Ovary (tissue), 9 donors: ENCODE data around the gene RYR2. TPM values are rescaled to one million over a fixed set of nuclear protein-coding genes. Genes with fewer than 3 reads are reported as not detected.

Experiments used
- DNase-seq, 5 donors: peaks; one replicate each; pipeline ENCODE4 v3.0.0-alpha.2; 2019 to 2020
- H3K27ac ChIP-seq, 2 donors: fragments of 200-600 bp; one replicate each; pipeline versions ENCODE4 v1.5.1 to v1.8.0; 2019 to 2022
- H3K27me3 ChIP-seq: fragments of 200-600 bp; one replicate; pipeline ENCODE4 v1.8.0; 2022
- H3K36me3 ChIP-seq: fragments of 200-600 bp; sonication (generic); one replicate; pipeline ENCODE4 v1.5.1; 2019
- H3K4me1 ChIP-seq: one replicate; pipeline ENCODE4 v1.8.1; 2013; ENCODE audit warnings: mild to moderate bottlenecking, moderate library complexity; ENCODE audit not compliant: insufficient read depth
- H3K4me3 ChIP-seq: fragments of 200-600 bp; sonication (generic); one replicate; pipeline ENCODE4 v1.5.1; 2017
- H3K9me3 ChIP-seq, 2 donors: fragments of 200-600 bp in 1 of 2; sonication (generic) in 1 of 2; one replicate each; pipeline versions ENCODE4 v1.5.1 to v1.8.1; 2013 to 2019; ENCODE audit warnings: mild to moderate bottlenecking in 1 of 2, moderate library complexity in 1 of 2
- CTCF ChIP-seq, 3 donors: fragments of 450-650 bp in 2 of 3; fragments of 200-600 bp in 1 of 3; IDR thresholded peaks; one replicate each; pipeline versions ENCODE4 v1.5.1 to v1.8.0; 2016 to 2022; ENCODE audit warnings: antibody characterized with exemption in 3 of 3, mild to moderate bottlenecking in 1 of 3
- EP300 ChIP-seq: sonication (generic); formaldehyde crosslinking; IDR thresholded peaks from one replicate; pipeline ENCODE4 v1.6.1; 2017; ENCODE audit warnings: antibody characterized with exemption
- POLR2A ChIP-seq: fragments of 450-650 bp; IDR thresholded peaks from one replicate; pipeline ENCODE4 v1.6.1; 2017; ENCODE audit warnings: antibody characterized with exemption, mild to moderate bottlenecking, moderate library complexity
- WGBS, 3 donors: extraction: QIAGEN DNeasy Blood & Tissue Kit in 1 of 3; methylation state at CpG; one replicate each; pipeline versions ENCODE4 v1.1.5 to v1.1.7; 2013 to 2017; 5-methylcytosine and 5-hydroxymethylcytosine counted together
- intact Hi-C, 4 donors: fragments of 100-400 bp; cut with DNase I; formaldehyde crosslinking; loops; one replicate each; pipeline versions ENCODE4 v1.11.0 to v1.15.1; 2022 to 2023
- polyA plus RNA-seq, 2 donors: library from polyadenylated mRNA; stranded (reverse); fragments of 200-250 nt in 1 of 2; fragments of 350-450 nt in 1 of 2; fragmentation: Illumina TruSeq in 1 of 2; extraction: RNeasy Lipid Tissue Mini Kit (QIAGEN cat#74804) in 1 of 2; gene quantifications; one replicate each; pipeline ENCODE4 v1.2.3, GENCODE V29; 2013 to 2014
- total RNA-seq, 7 donors: library from RNA; depleted of rRNA in 2 of 7; stranded (reverse); fragments of >200 nt in 2 of 7; fragmentation: NEBNext Ultra II Directional in 3 of 7; extraction: Animal tissue kit (Norgen Biotek cat#: 25700) in 3 of 7; gene quantifications; one replicate each; pipeline versions ENCODE4 v1.1.0 to v1.2.4, GENCODE V29; 2016 to 2023
- donor health status: DM: no; HTN: no; CAD: no; lungs with moderate emphysema.
- donor health status: DM: no; HTN: no; CAD: no.
- donor health status: Bipolar disorder and iron deficiency.
- donor health status: DM: yes; HTN: yes; CAD: no.
- donor health status: DM: no; HTN: no; CAD: no.
- donor health status: DM: yes; HTN: yes; CAD: no.

The RYR2 gene
- total and polyA plus RNA-seq, 9 donors: 3.0 to 13.8 (median 5.4) TPM

GRCh38 chr1:237309595-237310118, 267.7 kb downstream of the RYR2 start:
- TF ChIP-seq CTCF (IDR thresholded peaks at IDR 0.05) (no peak), EP300 (no peak), POLR2A (no peak)
- H3K4me3 ChIP-seq: no peak overlapping the region
- H3K27ac ChIP-seq: no peak overlapping the region
- no peaks in the 10 kb centered on the region for H3K9me3 ChIP-seq
- intact Hi-C loops: no loop called here
- no peaks in the 10 kb centered on the region for H3K27me3 ChIP-seq
- H3K36me3 ChIP-seq: no peaks in the 10 kb centered on the region
- H3K4me1 ChIP-seq: no peaks in the 10 kb centered on the region
- WGBS, 3 donors: 94 to 99% (median 97%) methylated on average over 30 to 32 of the region's 32 CpGs
- DNase-seq: no peak

- Histone ChIP-seq H3K27ac (no peak overlapping the region), H3K4me3 (no peak overlapping the region), H3K9me3 (no peaks in the 10 kb centered on the region), H3K27me3 (no peaks in the 10 kb centered on the region), H3K4me1 (no peaks in the 10 kb centered on the region), H3K36me3 (no peaks in the 10 kb centered on the region)
- TF ChIP-seq POLR2A (no peak), EP300 (no peak), CTCF (IDR thresholded peaks at IDR 0.05) (no peak)
- DNase-seq: no peak
- 88 to 94% (median 92%) methylated on average over 4 of the region's 4 CpGs for WGBS, 3 donors
- intact Hi-C loops: no loop called here
Observed at GRCh38 chr1:237316352-237316751, 274.4 kb downstream of the RYR2 start.

GRCh38 chr1:237318748-237319147, 276.8 kb downstream of the RYR2 start:
- intact Hi-C loops: no loop called here
- WGBS, 3 donors: 90 to 94% (median 90%) methylated on average over 3 of the region's 3 CpGs
- Histone ChIP-seq H3K4me1 (no peaks in the 10 kb centered on the region), H3K9me3 (no peaks in the 10 kb centered on the region), H3K27ac (no peak overlapping the region), H3K36me3 (no peaks in the 10 kb centered on the region), H3K27me3 (no peaks in the 10 kb centered on the region), H3K4me3 (no peak overlapping the region)
- no peak for TF ChIP-seq EP300
- no peak for TF ChIP-seq CTCF (IDR thresholded peaks at IDR 0.05)
- TF ChIP-seq POLR2A: no peak
- no peak for DNase-seq

GRCh38 chr1:237320890-237321289, 278.9 kb downstream of the RYR2 start:
- H3K36me3 ChIP-seq: no peaks in the 10 kb centered on the region
- H3K4me1 ChIP-seq: no peaks in the 10 kb centered on the region
- no peak overlapping the region for H3K27ac ChIP-seq
- H3K9me3 ChIP-seq: no peaks in the 10 kb centered on the region
- intact Hi-C loops: no loop called here
- TF ChIP-seq POLR2A: no peak
- TF ChIP-seq EP300: no peak
- no peak for TF ChIP-seq CTCF (IDR thresholded peaks at IDR 0.05)
- no peak for DNase-seq
- no peak overlapping the region for H3K4me3 ChIP-seq
- no peaks in the 10 kb centered on the region for H3K27me3 ChIP-seq
